NCI-H2227 treated with DMSO at 0.1 percent for 48 hours (cell line): ENCODE data around the gene COQ8B.
"Not testable (repeated sequence)": the region's sequence is repeated elsewhere in the genome, so short reads cannot be mapped to it uniquely, and the experiment has no call there.

Source experiments
- DNase-seq: peaks from one replicate; lab custom pipeline; 2025; lab: John Stamatoyannopoulos, UW

The COQ8B gene

DNA sequence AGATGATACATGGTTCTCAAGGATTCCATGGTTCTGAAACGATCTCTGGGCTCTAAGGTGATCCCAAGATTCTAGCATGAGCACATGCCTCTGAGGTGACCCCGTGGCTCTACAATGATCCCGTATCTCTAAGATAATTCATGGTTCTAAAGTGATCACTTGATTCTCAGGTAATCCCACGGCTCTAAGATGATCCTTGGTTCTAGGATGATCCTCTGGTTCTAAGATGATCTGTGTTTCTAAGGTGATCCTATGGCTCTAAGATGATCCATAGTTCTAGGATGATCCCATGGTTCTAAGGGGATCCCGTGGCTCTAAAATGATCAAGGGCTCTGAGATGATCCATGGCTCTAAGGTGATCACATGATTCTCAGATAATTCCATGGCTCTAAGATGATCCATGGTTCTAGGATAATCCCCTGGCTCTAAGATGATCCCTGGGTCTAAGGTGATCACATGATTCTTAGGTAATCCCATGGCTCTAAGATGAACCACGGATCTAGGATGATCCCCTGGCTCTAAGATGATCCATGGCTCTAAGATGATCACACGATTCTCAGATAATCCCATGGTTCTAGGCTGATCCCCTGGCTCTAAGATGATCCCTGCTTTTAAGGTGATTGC lies 47.6 kb downstream of the COQ8B start:
- DNase-seq: no peak

- no peak for DNase-seq
Observed at GRCh38 chr19:40667602-40668001, 49.1 kb downstream of the COQ8B start.

GRCh38 chr19:40666803-40667438 lies 49.8 kb downstream of the COQ8B start:
- no peak for DNase-seq

- no peak for DNase-seq
Observed at GRCh38 chr19:40663695-40664692, 52.7 kb downstream of the COQ8B start.

GRCh38 chr19:40662925-40663694 lies 53.6 kb downstream of the COQ8B start:
- peak; percentile 96 for DNase-seq

DNA sequence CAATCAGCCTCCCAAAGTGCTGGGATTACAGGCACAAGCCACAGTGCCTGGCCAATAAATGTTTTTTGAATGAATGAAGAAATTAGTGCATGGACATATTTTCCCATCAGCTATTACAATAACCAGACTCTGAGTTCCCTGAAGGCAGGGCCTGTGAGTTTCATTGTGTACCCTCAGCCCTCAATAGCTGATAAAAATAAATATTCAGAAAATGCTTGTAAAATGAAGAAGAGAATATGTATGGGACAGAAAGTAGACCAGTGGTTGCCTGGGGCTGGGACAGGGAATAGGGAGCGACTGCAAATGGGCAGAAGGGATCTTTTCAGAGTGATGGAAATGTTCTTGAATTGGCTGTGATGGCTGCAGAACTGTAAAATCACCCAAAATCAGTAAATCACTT lies 55.1 kb downstream of the COQ8B start:
- no peak for DNase-seq

DNA sequence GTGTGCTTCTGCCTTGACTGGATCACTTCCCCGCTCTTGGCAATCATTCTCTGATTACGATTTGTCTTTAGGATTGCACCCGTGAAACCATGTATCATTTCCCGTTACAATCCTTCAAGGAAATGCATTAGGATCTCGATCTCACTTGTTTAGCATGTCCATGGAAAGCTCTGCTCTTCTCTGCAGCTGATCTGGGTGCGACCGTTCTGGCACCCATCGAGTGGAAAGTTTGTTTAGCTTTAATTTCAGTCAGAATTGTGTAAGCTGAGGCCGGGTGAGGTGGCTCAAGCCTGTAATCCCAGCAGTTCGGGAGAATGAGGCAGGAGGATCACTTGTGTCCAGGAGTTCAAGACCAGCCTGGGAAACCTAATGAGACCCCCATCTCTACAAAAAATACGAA lies 57.1 kb downstream of the COQ8B start:
- DNase-seq: no peak

GRCh38 chr19:40659116-40659515 lies 57.6 kb downstream of the COQ8B start:
- DNase-seq: no peak

DNA sequence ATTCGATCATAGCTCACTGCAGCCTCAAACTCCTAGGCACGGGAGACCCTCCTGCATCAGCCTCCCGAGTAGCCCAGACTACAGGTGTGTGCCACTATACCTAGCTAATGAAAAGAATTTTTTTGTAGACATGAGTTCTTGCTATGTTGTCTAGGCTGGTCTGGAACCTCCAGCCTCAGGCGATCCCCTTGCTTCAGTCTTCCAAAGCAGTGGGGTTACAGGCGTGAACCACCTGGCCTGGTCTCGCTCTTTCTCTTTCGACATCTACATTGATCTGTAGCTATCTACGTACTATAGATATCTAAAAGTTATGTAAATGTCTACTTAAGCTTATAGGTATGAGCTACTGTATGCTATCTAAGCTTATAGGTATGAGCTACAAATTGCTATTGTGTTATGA lies 58.7 kb downstream of the COQ8B start:
- DNase-seq: no peak

GRCh38 chr19:40655684-40656083 lies 61.0 kb downstream of the COQ8B start:
- DNase-seq: not testable (repeated sequence)

GRCh38 chr19:40652303-40652702 lies 64.4 kb downstream of the COQ8B start:
- DNase-seq: not testable (repeated sequence)

- DNase-seq: no peak
Observed at GRCh38 chr19:40650749-40651305, 65.9 kb downstream of the COQ8B start.

DNA sequence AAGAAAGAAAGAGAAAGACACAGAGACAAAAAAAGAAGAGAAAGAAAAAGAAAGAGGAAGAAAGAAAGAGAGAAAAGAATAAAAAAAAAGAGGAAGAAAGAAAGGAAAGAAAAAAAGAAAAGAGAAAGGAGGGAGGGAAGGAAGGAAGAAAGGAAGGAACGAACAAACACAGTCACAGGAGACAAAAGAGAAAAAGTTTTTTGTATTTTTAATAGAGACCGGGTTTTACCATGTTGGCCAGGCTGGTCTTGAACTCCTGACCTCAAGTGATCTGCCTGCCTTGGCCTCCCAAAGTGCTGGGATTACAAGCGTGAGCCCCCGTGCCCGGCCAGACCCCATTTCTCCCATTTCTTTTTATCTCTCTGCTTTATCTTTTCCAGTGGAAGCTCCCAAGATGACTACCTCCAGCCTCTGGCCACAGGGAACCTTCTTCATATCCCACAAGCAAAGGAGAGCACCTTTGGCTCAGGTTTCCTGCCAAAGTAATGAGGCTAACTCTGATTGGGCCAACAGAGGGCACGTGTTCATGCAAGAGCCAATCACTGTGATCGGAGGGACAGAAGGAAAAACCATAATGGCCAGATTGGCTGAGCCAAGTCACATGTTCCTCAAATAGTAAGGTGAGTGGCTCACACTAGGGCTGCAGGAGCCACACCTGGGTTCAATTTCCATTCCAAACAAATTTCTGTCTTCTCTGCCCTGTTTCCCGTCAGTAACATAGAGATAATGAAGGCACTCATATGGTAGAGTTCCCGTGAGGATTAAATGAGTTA lies 66.6 kb downstream of the COQ8B start:
- not testable (repeated sequence) for DNase-seq

DNA sequence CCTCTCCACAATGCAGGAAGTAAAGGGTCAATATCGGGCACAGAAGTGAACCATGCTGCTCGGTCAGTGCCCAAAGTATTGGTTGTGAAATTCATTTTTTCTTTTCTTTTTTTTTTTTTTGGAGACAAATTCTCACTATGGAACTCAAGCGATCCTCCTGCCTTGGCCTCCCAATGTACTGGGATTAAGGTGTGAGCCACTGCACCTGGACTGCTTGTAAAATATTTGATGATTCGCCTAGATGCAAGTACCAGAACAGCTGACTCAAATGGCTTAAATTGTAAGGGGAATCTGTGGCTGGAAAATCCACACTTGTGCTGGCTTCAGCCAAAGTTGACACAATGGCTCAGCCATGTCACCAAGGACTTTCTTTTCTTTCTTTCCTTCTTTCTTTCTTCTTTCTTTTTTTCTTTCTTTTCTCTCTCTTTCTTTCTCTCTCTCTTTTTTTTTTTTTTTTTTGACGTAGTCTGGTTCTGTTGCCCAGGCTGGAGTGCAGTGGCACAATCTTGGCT lies 69.9 kb downstream of the COQ8B start:
- DNase-seq: no peak

- DNase-seq: no peak
Observed at GRCh38 chr19:40642757-40643305, 73.9 kb downstream of the COQ8B start.

DNA sequence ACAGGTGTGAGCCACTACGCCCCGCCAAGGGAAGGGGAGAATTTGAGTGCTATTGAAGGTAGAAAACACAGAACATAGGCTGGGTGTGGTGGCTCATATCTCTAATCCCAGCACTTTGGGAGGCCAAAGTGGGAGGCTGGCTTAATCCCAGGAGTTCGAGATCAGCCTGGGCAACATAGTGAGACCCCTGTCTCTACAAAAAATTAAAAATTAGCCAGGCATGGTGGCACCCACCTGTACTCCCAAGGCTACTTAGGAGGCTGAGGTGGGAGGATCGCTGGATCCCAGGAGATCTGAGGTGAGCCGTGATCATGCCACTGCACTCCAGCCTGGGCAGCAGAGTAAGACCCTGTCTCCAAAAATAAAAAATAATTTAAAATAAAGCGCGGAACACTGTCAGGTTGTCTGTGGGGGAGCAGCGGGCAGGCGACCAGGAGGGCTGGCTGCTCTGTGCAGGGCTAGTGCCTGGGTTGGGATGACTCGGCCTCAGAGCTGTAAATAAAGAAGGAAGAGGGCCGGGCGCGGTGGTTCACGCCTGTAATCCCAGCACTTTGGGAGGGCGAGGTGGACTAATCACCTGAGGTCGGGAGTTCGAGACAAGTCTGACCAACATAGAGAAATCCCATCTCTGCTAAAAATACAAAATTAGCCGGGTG lies 74.5 kb downstream of the COQ8B start:
- no peak for DNase-seq
